D721Med (cell line): ENCODE measurements around the gene DUSP22.

Experiments
- DNase-seq: peaks from one replicate; pipeline ENCODE4 v3.0.0; 2011; ENCODE audit warnings: low spot score; ENCODE audit not compliant: insufficient read length
- FAIRE-seq: peaks from 2 replicates; lab custom pipeline; 2011; peaks lifted over from hg19 to GRCh38; lab: Jason Lieb, UNC
- TF ChIP-seq, protein P1 (sequence below): IDR thresholded peaks from 2 replicates; pipeline ENCODE4 v1.5.1; 2012; ENCODE audit warnings: mild to moderate bottlenecking, control low read depth; ENCODE audit not compliant: insufficient read depth; ENCODE audit errors: missing control alignments

DUSP22 gene

DNA sequence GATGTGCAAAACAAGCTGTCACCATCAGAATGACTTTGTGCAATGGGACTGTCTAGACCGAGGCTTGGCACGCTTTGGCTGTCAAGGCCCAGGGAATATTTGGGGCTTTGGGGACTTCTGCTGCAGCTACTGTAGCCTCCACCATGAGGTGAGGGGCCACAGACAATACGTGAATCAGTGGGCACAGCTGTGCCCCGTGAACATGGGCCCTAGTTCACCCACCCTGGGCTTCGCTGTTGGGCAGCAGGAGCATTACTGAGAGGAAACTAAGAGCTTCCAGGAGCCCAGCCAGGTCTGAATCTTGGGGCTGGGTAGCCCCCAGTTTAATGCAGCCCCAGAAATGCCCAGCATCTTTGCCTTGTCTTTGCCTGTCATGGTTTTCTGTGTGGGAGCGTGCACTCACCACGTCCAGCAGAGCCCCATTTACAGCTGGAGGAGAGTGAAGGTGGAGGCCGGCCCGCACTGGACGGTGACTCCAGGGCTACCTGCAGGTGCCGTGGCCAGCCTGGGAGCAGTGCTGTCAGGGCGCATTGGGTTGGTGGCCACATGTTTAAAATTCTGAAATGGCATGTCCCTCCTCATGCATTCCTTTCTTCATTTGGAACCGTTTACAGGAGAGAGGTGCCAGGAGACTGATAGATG is 34.7 kb downstream of the DUSP22 start:
- FAIRE-seq (no peak), DNase-seq (no peak)
- TF ChIP-seq, protein P1, sequence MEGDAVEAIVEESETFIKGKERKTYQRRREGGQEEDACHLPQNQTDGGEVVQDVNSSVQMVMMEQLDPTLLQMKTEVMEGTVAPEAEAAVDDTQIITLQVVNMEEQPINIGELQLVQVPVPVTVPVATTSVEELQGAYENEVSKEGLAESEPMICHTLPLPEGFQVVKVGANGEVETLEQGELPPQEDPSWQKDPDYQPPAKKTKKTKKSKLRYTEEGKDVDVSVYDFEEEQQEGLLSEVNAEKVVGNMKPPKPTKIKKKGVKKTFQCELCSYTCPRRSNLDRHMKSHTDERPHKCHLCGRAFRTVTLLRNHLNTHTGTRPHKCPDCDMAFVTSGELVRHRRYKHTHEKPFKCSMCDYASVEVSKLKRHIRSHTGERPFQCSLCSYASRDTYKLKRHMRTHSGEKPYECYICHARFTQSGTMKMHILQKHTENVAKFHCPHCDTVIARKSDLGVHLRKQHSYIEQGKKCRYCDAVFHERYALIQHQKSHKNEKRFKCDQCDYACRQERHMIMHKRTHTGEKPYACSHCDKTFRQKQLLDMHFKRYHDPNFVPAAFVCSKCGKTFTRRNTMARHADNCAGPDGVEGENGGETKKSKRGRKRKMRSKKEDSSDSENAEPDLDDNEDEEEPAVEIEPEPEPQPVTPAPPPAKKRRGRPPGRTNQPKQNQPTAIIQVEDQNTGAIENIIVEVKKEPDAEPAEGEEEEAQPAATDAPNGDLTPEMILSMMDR = no peak

DNA sequence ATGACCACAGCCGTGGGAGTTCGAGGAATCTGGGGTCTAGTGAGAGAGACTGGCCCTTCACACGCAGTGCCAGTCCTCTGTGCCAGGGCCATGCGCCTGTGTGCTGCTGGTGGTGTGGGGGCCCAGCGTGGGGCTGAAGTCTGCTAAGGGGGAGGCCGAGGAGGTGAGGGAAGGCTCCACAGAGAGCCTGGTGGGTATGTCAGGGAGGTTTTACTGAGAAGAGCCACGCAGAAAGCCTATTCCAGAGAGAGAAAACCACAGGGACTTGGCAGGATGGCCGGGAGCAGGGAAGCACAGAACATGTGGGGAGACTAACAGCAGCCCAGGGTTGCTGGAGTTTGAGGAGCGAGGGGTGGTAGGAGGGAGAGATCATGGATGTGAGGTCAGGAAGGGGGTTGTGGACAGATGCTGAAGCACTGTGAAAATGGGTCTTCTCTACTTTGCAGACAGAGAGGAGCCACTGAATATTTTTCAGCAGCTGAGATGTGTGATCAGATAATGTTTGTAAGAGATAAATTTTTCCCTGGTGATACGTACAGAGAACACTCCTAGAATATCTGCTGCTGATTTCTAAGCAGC is 35.3 kb downstream of the DUSP22 start:
- TF ChIP-seq, protein P1 = no peak
- FAIRE-seq (no peak), DNase-seq (no peak)

DNA sequence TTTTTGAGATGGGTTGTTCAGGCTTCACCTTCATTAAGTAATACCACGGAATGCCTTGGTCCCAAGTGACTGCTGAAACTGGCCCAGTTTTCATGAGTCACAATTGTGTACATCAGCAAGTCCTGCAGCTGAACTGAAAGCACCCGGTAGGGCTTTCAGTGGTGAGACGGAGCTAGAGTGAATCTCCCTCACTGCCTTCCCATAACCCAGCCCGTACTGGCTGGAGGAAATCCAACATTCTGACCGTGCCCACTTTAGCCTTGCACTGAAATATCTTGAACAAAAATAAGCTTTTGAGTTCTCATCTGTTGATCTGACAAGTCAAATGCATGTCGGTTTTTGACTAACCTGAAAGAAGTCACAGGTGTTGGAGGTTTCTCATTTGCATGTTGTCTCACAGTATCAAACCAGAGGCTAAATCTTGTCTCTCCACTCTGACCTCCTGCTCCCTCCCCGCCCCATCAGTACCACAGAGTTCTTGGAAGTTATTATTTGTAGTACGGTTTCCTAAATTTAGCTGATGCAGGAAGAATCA is 35.9 kb downstream of the DUSP22 start:
- TF ChIP-seq, protein P1 = no peak
- FAIRE-seq (no peak), DNase-seq (no peak)

DNA sequence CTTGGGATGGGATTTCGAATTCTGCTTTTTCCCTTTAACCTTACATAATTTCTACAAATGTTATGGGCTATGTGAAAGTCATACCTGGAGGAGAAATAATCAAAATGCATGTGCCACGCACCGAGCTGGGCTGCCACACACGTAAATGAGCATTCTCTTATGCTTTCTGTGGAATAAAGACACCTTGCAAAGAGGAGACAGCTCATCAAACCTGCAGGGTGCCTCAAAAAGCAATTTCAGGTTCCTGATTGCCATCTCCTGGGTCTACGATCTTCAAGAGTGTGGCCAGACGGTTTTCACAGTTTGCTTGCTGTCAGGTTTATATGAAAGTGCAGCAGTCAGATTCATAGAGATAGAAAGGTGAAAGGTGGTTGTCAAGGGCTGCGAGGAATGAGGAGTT is 36.6 kb downstream of the DUSP22 start:
- FAIRE-seq (no peak), DNase-seq (no peak)
- TF ChIP-seq, protein P1 = no peak

DNA sequence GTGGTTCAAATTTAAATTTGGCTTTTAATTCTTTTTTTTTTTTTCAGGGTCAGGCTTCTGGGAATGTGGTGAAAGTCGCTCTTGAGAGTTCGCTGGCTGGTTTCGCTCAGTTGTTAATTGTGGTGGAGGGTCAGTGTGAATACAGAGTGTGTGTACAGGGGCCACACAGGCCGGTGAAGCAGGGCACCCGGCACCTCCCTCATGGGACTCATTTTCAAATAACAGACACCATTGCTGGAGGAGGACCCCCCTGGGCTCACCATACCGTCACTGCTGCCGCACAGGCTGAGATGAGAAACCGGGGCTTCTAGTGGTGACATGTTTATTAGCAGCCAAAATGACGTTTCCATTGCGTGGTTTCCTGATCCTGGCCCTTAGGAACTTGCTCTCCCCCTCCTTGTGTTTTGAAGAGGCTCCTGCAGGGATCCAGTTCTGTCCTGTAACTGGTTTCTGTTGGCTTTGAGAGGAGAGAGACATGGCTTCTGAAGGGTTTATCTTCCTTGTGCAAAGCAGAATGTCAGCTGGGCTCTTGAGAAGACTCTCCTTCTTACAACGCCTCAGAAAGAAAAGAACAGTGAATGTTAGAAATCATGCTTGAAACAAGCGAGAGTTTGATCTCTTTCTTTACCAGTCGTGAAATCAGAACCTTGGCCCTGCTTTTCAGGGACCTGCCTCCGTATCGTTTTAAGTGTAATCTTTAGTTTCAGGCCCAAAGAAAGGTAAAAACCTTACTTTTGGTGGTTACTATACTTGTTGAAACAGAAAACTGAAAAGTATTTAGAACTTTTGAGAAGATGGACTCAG is 37.8 kb downstream of the DUSP22 start:
- no peak for FAIRE-seq
- TF ChIP-seq, protein P1 = no peak
- no peak for DNase-seq

DNA sequence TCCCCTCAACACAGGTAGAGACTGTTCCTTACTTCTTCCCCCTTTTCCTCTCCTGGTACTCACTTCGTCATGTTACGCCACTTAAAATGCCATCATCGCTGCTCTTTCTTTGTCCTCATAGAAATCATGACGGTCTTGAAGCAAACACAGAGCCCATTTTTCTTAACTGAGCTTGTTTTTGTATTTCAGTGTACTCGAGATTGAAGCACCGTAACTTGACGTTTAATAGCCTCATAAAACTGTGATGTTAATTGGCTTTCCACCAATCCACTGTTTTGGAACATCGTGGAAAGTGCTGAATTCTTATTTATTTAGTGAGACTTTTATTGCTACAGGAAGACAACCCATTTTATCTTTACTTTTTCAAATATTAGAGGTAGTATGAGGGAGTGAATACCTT is 38.7 kb downstream of the DUSP22 start:
- TF ChIP-seq, protein P1 = no peak
- FAIRE-seq (no peak), DNase-seq (no peak)
